Spleen (tissue), 7 donors: ENCODE measurements around the gene MRPL57.

Experiments
- POLR2A ChIP-seq, 3 donors: fragments of 450-650 bp; IDR thresholded peaks; one replicate each; pipeline ENCODE4 v1.5.1; 2017; ENCODE audit warnings: antibody characterized with exemption in 3 of 3, mild to moderate bottlenecking in 1 of 3
- TF ChIP-seq, protein P1 (sequence below), 11 experiments: fragments of 200-600 bp in 7 of 11; fragments of 450-650 bp in 4 of 11; sonication (generic) in 4 of 11; IDR thresholded peaks in 8 of 11; conservative IDR thresholded peaks in 3 of 11; 1 replicate in 7 of 11; 2 replicates in 4 of 11; pipeline versions ENCODE4 v1.4.0 to v1.8.0; 2016 to 2021; ENCODE audit warnings: antibody characterized with exemption in 11 of 11, inconsistent platforms in 4 of 11, mild to moderate bottlenecking in 1 of 11
- donor health status: DM: no; HTN: no; CAD: no; lungs with moderate emphysema.
- donor health status: DM: no; HTN: no; CAD: no.
- donor health status: DM: no; HTN: no; CAD: no.

DNA sequence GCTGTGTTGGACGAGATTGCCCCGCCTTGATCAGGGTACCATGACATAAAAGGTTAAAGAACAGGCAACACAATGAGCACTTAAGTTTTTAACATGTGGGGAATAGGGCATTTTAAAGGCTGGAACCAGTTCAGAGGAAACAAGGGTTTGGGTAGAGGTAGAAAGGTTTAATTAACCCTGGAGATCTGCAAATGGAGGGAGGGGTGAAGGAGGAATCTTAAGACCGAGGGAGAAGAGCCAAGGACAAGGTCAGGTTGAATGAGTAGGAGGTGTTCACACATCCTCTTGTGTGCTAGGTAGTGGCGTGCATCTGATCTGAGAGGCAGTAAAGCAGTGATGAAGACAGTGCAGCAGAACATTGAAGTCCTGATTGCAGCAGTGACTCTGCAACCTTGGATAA is 28.6 kb upstream of the MRPL57 start:
- TF ChIP-seq POLR2A (IDR thresholded peaks at IDR 0.05), result no peak
- TF ChIP-seq, protein P1, sequence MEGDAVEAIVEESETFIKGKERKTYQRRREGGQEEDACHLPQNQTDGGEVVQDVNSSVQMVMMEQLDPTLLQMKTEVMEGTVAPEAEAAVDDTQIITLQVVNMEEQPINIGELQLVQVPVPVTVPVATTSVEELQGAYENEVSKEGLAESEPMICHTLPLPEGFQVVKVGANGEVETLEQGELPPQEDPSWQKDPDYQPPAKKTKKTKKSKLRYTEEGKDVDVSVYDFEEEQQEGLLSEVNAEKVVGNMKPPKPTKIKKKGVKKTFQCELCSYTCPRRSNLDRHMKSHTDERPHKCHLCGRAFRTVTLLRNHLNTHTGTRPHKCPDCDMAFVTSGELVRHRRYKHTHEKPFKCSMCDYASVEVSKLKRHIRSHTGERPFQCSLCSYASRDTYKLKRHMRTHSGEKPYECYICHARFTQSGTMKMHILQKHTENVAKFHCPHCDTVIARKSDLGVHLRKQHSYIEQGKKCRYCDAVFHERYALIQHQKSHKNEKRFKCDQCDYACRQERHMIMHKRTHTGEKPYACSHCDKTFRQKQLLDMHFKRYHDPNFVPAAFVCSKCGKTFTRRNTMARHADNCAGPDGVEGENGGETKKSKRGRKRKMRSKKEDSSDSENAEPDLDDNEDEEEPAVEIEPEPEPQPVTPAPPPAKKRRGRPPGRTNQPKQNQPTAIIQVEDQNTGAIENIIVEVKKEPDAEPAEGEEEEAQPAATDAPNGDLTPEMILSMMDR (IDR thresholded peaks at IDR 0.05 in 8 of 11, conservative IDR thresholded peaks at IDR 0.05 in 3 of 11), result no peak
